ENCODE results near the gene RFX3. TPM values are rescaled to one million over a fixed set of nuclear protein-coding genes. Genes with fewer than 3 reads are reported as not detected.

The RFX3 gene
- total and polyA plus RNA-seq, 2 donors (not counting 3 experiments of a cell fraction or from before 2014, with no cell fraction given), result 4.8 to 10.5 TPM

GRCh38 chr9:3330792-3331420 lies 194.9 kb downstream of the RFX3 start:
- H3K27ac ChIP-seq (ENCODE audit: insufficient read depth, low read depth, low read length), result no peak overlapping the region
- FAIRE-seq (no peak), DNase-seq (ENCODE audit: low read depth, low spot score) (no peak)
- no peak overlapping the region for H3K4me3 ChIP-seq (replicated peaks in 1 of 3; ENCODE audit: insufficient read depth in 1 of 3, low read depth in 1 of 3, low read length in 3 of 3)
- H4K20me1 ChIP-seq (replicated peaks; ENCODE audit: control insufficient read depth, extremely low read depth, insufficient read depth, low read length), result no peaks in the 10 kb centered on the region
- dilution Hi-C loops (cut with MboI; ENCODE audit: extremely low pct_ligation_motif_present, low sequenced_read_pairs) (no loop called here), intact Hi-C loops (cut with micrococcal nuclease) (no loop called here)
- no peak overlapping the region for H2AFZ ChIP-seq (ENCODE audit: low read depth, low read length)
- no peaks in the 10 kb centered on the region for H3K9me1 ChIP-seq (replicated peaks; ENCODE audit: control insufficient read depth, extremely low read depth, insufficient read depth, low read length)
- peaks cover 32% of the 10 kb centered on the region for H3K4me1 ChIP-seq (ENCODE audit: control insufficient read depth, extremely low read depth, insufficient read depth, low read length)
- TF ChIP-seq GATA2 (IDR thresholded peaks at IDR 0.05; ENCODE audit: insufficient read depth, insufficient read length, low read depth, low read length) (peak; percentile 18), FOS (IDR thresholded peaks at IDR 0.05; ENCODE audit: borderline replicate concordance, insufficient read depth, low read length) (no peak)
- H3K9ac ChIP-seq (replicated peaks; ENCODE audit: extremely low read depth, insufficient read depth, low read length), result no peak overlapping the region
- no peaks in the 10 kb centered on the region for H3K27me3 ChIP-seq (ENCODE audit: control insufficient read depth in 2 of 2, insufficient read depth in 2 of 2, low read length in 2 of 2)
- no peak overlapping the region for H3K4me2 ChIP-seq (ENCODE audit: insufficient read depth, low read length)
- POLR2A ChIA-PET, result interaction anchor here (1.4 kb wide), 1 partner anchor 110 kb away, joined by 3 read pairs; no protein-coding TSS in a partner anchor
- no TSS peak for BruUV-seq (replicated peaks)
- H3K9me3 ChIP-seq (replicated peaks; ENCODE audit: control insufficient read depth, insufficient read depth, low read length), result no peaks in the 10 kb centered on the region
- CTCF ChIA-PET, result interaction anchor here (0.8 to 4.9 kb wide), 6 partner anchors 8 to 114 kb away, joined by 3 to 53 read pairs (median 4); no protein-coding TSS in a partner anchor
- H3K79me2 ChIP-seq (ENCODE audit: control insufficient read depth, insufficient read depth, low read length), result no peaks in the 10 kb centered on the region
- H3K36me3 ChIP-seq (ENCODE audit: control insufficient read depth in 2 of 2, extremely low read depth in 1 of 2, insufficient read depth in 2 of 2, low read length in 2 of 2), result no peaks in the 10 kb centered on the region

GRCh38 chr9:3329361-3329760 lies 196.4 kb downstream of the RFX3 start:
- H3K4me1 ChIP-seq (ENCODE audit: control insufficient read depth, extremely low read depth, insufficient read depth, low read length), result peaks cover 32% of the 10 kb centered on the region

More at GRCh38 chr9:3329361-3329760, 196.4 kb downstream of the RFX3 start:
- no peak overlapping the region for H3K27ac ChIP-seq (ENCODE audit: insufficient read depth, low read depth, low read length)
- H3K79me2 ChIP-seq (ENCODE audit: control insufficient read depth, insufficient read depth, low read length), result no peaks in the 10 kb centered on the region
- no peaks in the 10 kb centered on the region for H4K20me1 ChIP-seq (replicated peaks; ENCODE audit: control insufficient read depth, extremely low read depth, insufficient read depth, low read length)
- H3K27me3 ChIP-seq (ENCODE audit: control insufficient read depth in 2 of 2, insufficient read depth in 2 of 2, low read length in 2 of 2), result no peaks in the 10 kb centered on the region
- no peak overlapping the region for H3K9ac ChIP-seq (replicated peaks; ENCODE audit: extremely low read depth, insufficient read depth, low read length)
- POLR2A ChIA-PET, result no interaction called here
- intact Hi-C loops (cut with micrococcal nuclease) (loop anchor here (10.0 kb wide), 2 partner anchors 145 to 945 kb away; no protein-coding TSS in a partner anchor), dilution Hi-C loops (cut with MboI; ENCODE audit: extremely low pct_ligation_motif_present, low sequenced_read_pairs) (no loop called here)
- FAIRE-seq, result no peak
- no peak overlapping the region for H2AFZ ChIP-seq (ENCODE audit: low read depth, low read length)
- CTCF ChIA-PET, result interaction anchor here (0.6 to 4.9 kb wide), 5 partner anchors 8 to 112 kb away, joined by 4 to 53 read pairs (median 6); no protein-coding TSS in a partner anchor
- no peaks in the 10 kb centered on the region for H3K9me3 ChIP-seq (replicated peaks; ENCODE audit: control insufficient read depth, insufficient read depth, low read length)
- H3K36me3 ChIP-seq (ENCODE audit: control insufficient read depth in 2 of 2, extremely low read depth in 1 of 2, insufficient read depth in 2 of 2, low read length in 2 of 2), result no peaks in the 10 kb centered on the region
- TF ChIP-seq GATA2 (IDR thresholded peaks at IDR 0.05; ENCODE audit: insufficient read depth, insufficient read length, low read depth, low read length) (no peak), MAX (IDR thresholded peaks at IDR 0.05; ENCODE audit: insufficient read depth, insufficient read length) (no peak), FOS (IDR thresholded peaks at IDR 0.05; ENCODE audit: borderline replicate concordance, insufficient read depth, low read length) (no peak), JUN (IDR thresholded peaks at IDR 0.05; ENCODE audit: borderline replicate concordance, insufficient read depth, insufficient read length, low read depth) (no peak), POLR2AphosphoS5 (IDR thresholded peaks at IDR 0.05; ENCODE audit: insufficient read depth, low read depth, low read length) (no peak), EZH2 (IDR thresholded peaks at IDR 0.05; ENCODE audit: borderline replicate concordance, low read depth, low read length, severe bottlenecking) (no peak)
- no peak overlapping the region for H3K4me3 ChIP-seq (replicated peaks in 1 of 3; ENCODE audit: insufficient read depth in 1 of 3, low read depth in 1 of 3, low read length in 3 of 3)
- no TSS peak for BruUV-seq (replicated peaks)
- no peak for DNase-seq (ENCODE audit: low read depth, low spot score)
- no peak overlapping the region for H3K4me2 ChIP-seq (ENCODE audit: insufficient read depth, low read length)
- H3K9me1 ChIP-seq (replicated peaks; ENCODE audit: control insufficient read depth, extremely low read depth, insufficient read depth, low read length), result no peaks in the 10 kb centered on the region
